SK-N-SH treated with all-trans-retinoic acid at 6 μM for 48 hours (cell line): Measurements from ENCODE around the gene AVPI1.

Experiments used
- SNAI2 ChIP-seq: fragments of 250-450 bp; sonication (Bioruptor Pico); IDR thresholded peaks from 2 replicates; pipeline ENCODE4 v1.5.0; 2020; ENCODE audit warnings: mild to moderate bottlenecking, moderate library complexity
- ZC3H10 ChIP-seq: fragments of 250-450 bp; sonication (Bioruptor Pico); IDR thresholded peaks from 2 replicates; pipeline ENCODE4 v1.5.1; 2021; ENCODE audit warnings: mild to moderate bottlenecking, moderate library complexity
- ZNF8 ChIP-seq: fragments of 450-650 bp; formaldehyde crosslinking; IDR thresholded peaks from 2 replicates; pipeline ENCODE4 v1.5.0; 2020; ENCODE audit warnings: mild to moderate bottlenecking, moderate library complexity

- no peak for TF ChIP-seq ZNF8
- no peak for TF ChIP-seq ZC3H10 (CRISPR knock-in tag)
- TF ChIP-seq SNAI2 (CRISPR knock-in tag): no peak
Measured at GRCh38 chr10:97683556-97684367, 3.3 kb downstream of the AVPI1 start.
